ENCODE measurements around the gene KLHL24.

- TF ChIP-seq CTCF (optimal IDR thresholded peaks at IDR 0.05 in 1 of 3, IDR thresholded peaks at IDR 0.05 in 1 of 3, conservative IDR thresholded peaks at IDR 0.05 in 1 of 3; ENCODE audit: extremely low read depth in 1 of 3, insufficient read depth in 2 of 3, low read length in 3 of 3) (no peak), EZH2 (IDR thresholded peaks at IDR 0.05; ENCODE audit: low read length) (no peak)
Observed at GRCh38 chr3:183591881-183592521, 43.4 kb upstream of the KLHL24 start.
